Kidney glomerular epithelial cell (primary cell): Measurements from ENCODE around the gene FAM169A.
"Not testable (repeated sequence)": the region's sequence is repeated elsewhere in the genome, so short reads cannot be mapped to it uniquely, and the experiment has no call there.

Experiments
- DNase-seq: peaks from one replicate; lab custom pipeline; 2025; lab: John Stamatoyannopoulos, UW

FAM169A gene

GRCh38 chr5:74865804-74866595 lies at the start of gene FAM169A:
FAM169A (minus strand) TSS chr5:74866387; CDS start chr5:74841676, 24,711 bp downstream.
- DNase-seq: peak; percentile 11

GRCh38 chr5:74915488-74915887 lies 49.3 kb upstream of the FAM169A start:
- no peak for DNase-seq

- not testable (repeated sequence) for DNase-seq
These were observed 45.2 kb upstream of the FAM169A start for GRCh38 chr5:74911421-74911820.

- DNase-seq: not testable (repeated sequence)
These were observed 43.7 kb upstream of the FAM169A start for GRCh38 chr5:74909888-74910287.

- DNase-seq: not testable (repeated sequence)
These were observed 42.0 kb upstream of the FAM169A start for GRCh38 chr5:74908237-74908636.

GRCh38 chr5:74904713-74905112 lies 38.5 kb upstream of the FAM169A start:
- DNase-seq: not testable (repeated sequence)

- peak; percentile 47 for DNase-seq
These were observed 37.1 kb upstream of the FAM169A start for GRCh38 chr5:74903165-74903787.

GRCh38 chr5:74897049-74897448 lies 30.9 kb upstream of the FAM169A start:
- DNase-seq: no peak

GRCh38 chr5:74895906-74896305 lies 29.7 kb upstream of the FAM169A start:
- DNase-seq: peak; percentile 97

GRCh38 chr5:74894351-74894750 lies 28.2 kb upstream of the FAM169A start:
- no peak for DNase-seq

- no peak for DNase-seq
These were observed 26.7 kb upstream of the FAM169A start for GRCh38 chr5:74892921-74893320.

- peak; percentile 24 for DNase-seq
These were observed 23.4 kb upstream of the FAM169A start for GRCh38 chr5:74889523-74890105.

- DNase-seq: no peak
These were observed 21.9 kb upstream of the FAM169A start for GRCh38 chr5:74888117-74888516.

GRCh38 chr5:74885170-74885569 lies 19.0 kb upstream of the FAM169A start:
- peak; percentile 87 for DNase-seq

GRCh38 chr5:74882379-74883134 lies 16.4 kb upstream of the FAM169A start:
- DNase-seq: not testable (repeated sequence)

- DNase-seq: no peak
These were observed 11.6 kb upstream of the FAM169A start for GRCh38 chr5:74877624-74878304.

GRCh38 chr5:74875994-74876791 lies 10.0 kb upstream of the FAM169A start:
- no peak for DNase-seq

- DNase-seq: no peak
These were observed 7.5 kb upstream of the FAM169A start for GRCh38 chr5:74873525-74874249.

- no peak for DNase-seq
These were observed 4.3 kb upstream of the FAM169A start for GRCh38 chr5:74870299-74871067.
